ENCODE measurements around the gene ARNT2. TPM values are rescaled to one million over a fixed set of nuclear protein-coding genes. Genes with fewer than 3 reads are reported as not detected.

Gene ARNT2
- total RNA-seq, 4 donors from 2014 or later = 1.8 to 5.1 (median 3.6) TPM

DNA sequence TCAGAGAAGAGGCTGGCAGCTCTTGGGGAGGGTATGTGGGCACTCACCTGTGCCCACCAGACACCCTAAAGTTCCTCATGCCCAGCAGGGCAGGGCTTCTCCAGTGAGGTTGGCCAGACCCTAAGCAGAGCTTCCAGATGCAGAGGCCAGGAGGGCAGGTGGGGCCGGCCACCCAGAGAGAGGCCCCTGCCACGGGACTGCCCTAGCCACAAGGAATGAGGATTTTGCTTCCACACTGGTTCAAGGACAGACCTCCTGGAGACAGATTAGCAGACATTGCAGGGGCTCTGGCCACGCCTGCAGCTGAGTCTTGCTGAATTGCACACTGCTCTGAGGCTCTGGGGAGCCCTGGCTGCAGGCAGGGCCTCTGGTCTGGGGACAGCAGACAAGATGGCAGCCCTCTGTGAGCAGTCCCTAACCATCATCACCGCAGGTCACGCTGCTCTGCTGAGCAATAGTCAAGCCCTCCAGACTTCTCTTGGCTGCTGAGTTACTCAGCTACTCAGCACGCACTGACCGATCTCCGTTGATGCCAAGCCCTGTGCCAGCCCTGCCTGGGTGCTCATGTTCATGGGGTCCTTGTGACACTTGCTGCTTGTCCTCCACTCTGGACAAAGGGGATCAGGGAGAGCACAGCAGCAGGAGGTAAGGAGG, 173.5 kb downstream of the ARNT2 start:
- no peaks in the 10 kb centered on the region for H3K36me3 ChIP-seq
- no peak overlapping the region for H3K27ac ChIP-seq
- H3K4me1 ChIP-seq = peaks cover 8% of the 10 kb centered on the region
- H3K4me3 ChIP-seq = no peak overlapping the region
- peaks cover 2% of the 10 kb centered on the region for H3K27me3 ChIP-seq
- TF ChIP-seq POLR2AphosphoS5 (IDR thresholded peaks at IDR 0.05) (no peak), EP300 (IDR thresholded peaks at IDR 0.05) (no peak), POLR2A (IDR thresholded peaks at IDR 0.05) (no peak)
- TF ChIP-seq, protein P1, sequence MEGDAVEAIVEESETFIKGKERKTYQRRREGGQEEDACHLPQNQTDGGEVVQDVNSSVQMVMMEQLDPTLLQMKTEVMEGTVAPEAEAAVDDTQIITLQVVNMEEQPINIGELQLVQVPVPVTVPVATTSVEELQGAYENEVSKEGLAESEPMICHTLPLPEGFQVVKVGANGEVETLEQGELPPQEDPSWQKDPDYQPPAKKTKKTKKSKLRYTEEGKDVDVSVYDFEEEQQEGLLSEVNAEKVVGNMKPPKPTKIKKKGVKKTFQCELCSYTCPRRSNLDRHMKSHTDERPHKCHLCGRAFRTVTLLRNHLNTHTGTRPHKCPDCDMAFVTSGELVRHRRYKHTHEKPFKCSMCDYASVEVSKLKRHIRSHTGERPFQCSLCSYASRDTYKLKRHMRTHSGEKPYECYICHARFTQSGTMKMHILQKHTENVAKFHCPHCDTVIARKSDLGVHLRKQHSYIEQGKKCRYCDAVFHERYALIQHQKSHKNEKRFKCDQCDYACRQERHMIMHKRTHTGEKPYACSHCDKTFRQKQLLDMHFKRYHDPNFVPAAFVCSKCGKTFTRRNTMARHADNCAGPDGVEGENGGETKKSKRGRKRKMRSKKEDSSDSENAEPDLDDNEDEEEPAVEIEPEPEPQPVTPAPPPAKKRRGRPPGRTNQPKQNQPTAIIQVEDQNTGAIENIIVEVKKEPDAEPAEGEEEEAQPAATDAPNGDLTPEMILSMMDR (IDR thresholded peaks at IDR 0.05) = no peak
- H3K9me3 ChIP-seq = no peaks in the 10 kb centered on the region
- peak in 1 of 2 donors; percentile 60 for DNase-seq (ENCODE audit: low spot score in 2 of 2)
- WGBS = 100% methylated on average over 5 of the region's 8 CpGs

DNA sequence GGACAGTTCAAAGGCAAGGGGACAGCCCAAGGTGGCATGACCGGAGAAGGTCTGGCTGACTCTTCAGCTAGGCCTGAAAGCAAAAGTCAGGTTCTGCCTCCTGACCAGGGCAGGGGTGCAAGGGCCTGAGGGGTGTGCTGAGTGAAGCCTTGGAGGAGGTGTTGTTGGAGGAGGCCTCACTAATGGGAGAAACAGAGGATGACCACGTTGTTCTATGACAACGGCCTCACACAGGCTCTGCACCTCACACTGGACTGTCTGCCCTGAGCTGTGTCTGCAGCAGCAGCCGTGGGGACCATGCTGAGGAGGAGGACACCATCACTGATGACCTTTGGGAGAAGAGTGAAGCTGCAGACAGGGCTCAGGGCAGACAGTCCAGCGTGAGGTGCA, 174.0 kb downstream of the ARNT2 start:
- 91% methylated on average over 5 of the region's 5 CpGs for WGBS
- Histone ChIP-seq H3K4me3 (no peak overlapping the region), H3K36me3 (no peaks in the 10 kb centered on the region), H3K4me1 (peaks cover 8% of the 10 kb centered on the region), H3K27ac (no peak overlapping the region), H3K27me3 (peaks cover 2% of the 10 kb centered on the region), H3K9me3 (no peaks in the 10 kb centered on the region)
- TF ChIP-seq EP300 (IDR thresholded peaks at IDR 0.05) (no peak), POLR2A (IDR thresholded peaks at IDR 0.05) (no peak), POLR2AphosphoS5 (IDR thresholded peaks at IDR 0.05) (no peak)
- TF ChIP-seq, protein P1 (IDR thresholded peaks at IDR 0.05) = no peak
- peak in 1 of 2 donors; percentile 45 for DNase-seq (ENCODE audit: low spot score in 2 of 2)

DNA sequence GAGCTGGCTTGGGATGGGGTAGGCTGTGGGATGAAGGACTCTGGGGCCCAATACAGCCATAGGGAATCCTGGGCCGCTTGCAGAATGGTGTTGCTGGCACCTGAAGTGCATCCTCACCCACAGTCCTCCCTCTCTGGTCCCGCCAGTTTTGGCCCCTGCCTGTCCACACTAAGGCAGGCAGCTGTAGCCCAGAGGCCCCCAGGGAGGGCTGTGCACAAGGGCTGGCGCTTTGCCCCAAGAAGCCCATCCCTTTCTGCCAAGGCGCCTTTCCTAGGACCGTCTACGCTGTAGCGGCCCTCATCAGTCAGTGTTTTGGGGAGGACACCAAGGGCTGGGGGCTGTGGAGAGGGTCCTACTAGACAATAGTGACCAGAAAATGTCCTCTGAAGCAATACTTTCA, 174.7 kb downstream of the ARNT2 start:
- H3K4me3 ChIP-seq = no peak overlapping the region
- peaks cover 2% of the 10 kb centered on the region for H3K27me3 ChIP-seq
- no peaks in the 10 kb centered on the region for H3K36me3 ChIP-seq
- H3K9me3 ChIP-seq = no peaks in the 10 kb centered on the region
- WGBS = 94% methylated on average over 7 of the region's 7 CpGs
- peaks cover 8% of the 10 kb centered on the region for H3K4me1 ChIP-seq
- TF ChIP-seq EP300 (IDR thresholded peaks at IDR 0.05) (no peak), POLR2AphosphoS5 (IDR thresholded peaks at IDR 0.05) (no peak), POLR2A (IDR thresholded peaks at IDR 0.05) (no peak)
- TF ChIP-seq, protein P1 (IDR thresholded peaks at IDR 0.05) = no peak
- no peak overlapping the region for H3K27ac ChIP-seq
- peak in 1 of 2 donors; percentile 60 for DNase-seq (ENCODE audit: low spot score in 2 of 2)

DNA sequence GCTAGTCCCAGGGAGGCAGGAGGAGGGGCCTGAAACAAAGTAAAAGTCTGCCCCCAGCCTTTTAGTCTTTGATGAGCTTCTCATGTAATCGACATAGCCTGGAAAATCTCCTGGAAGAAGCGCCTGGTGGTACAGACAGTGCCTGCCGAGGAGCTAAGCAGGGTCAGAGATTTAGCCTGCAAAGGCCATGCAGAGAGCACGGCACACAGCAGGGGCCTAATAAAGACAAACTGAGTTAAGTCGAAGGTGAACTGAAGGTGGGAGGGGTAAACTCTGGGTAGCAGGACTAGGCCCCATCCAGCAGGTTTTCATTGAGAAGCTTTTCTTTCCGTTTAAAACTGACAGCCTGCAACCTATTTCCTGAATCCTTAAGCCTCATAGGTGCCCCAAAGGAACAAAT, 175.4 kb downstream of the ARNT2 start:
- H3K4me1 ChIP-seq = peaks cover 8% of the 10 kb centered on the region
- no peaks in the 10 kb centered on the region for H3K27me3 ChIP-seq
- no peaks in the 10 kb centered on the region for H3K9me3 ChIP-seq
- H3K36me3 ChIP-seq = no peaks in the 10 kb centered on the region
- TF ChIP-seq EP300 (IDR thresholded peaks at IDR 0.05) = no peak
- no peak for TF ChIP-seq POLR2A (IDR thresholded peaks at IDR 0.05)
- TF ChIP-seq POLR2AphosphoS5 (IDR thresholded peaks at IDR 0.05) = no peak
- TF ChIP-seq, protein P1 (IDR thresholded peaks at IDR 0.05) = no peak
- 70% methylated on average over 6 of the region's 6 CpGs for WGBS
- peak in 1 of 2 donors; percentile 38 for DNase-seq (ENCODE audit: low spot score in 2 of 2)
- no peak overlapping the region for H3K27ac ChIP-seq
- H3K4me3 ChIP-seq = no peak overlapping the region

DNA sequence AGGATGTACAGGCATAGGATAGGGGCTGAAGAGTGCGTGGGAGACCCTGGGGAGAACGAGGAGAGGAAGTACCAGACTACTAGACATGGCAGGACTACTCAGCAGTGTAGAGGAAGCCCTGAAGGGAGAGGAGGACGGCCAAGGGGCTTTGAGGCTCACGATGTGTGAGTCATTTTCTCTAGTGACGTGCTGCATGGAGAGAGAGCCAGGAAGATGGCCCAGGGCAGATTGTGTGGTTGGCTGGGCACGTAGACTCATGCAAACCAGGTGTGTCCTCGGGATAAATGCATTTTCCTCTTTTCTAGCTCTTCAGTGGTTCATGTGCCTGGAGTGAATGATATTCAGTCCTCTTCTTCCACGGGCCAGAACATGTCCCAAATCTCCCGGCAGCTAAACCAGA, 175.9 kb downstream of the ARNT2 start:
- Histone ChIP-seq H3K36me3 (no peaks in the 10 kb centered on the region), H3K4me1 (peaks cover 8% of the 10 kb centered on the region), H3K27me3 (no peaks in the 10 kb centered on the region), H3K9me3 (no peaks in the 10 kb centered on the region), H3K27ac (no peak overlapping the region), H3K4me3 (no peak overlapping the region)
- WGBS = 37% methylated on average over 9 of the region's 9 CpGs
- no peak for DNase-seq (ENCODE audit: low spot score in 2 of 2)
- TF ChIP-seq POLR2AphosphoS5 (IDR thresholded peaks at IDR 0.05) (no peak), POLR2A (IDR thresholded peaks at IDR 0.05) (no peak), EP300 (IDR thresholded peaks at IDR 0.05) (no peak)
- TF ChIP-seq, protein P1 (IDR thresholded peaks at IDR 0.05) = no peak
